HEK293T (cell line): ENCODE measurements around the gene ATP7A.

Source experiments
- FOXK2 ChIP-seq: fragments of 450-650 bp; IDR thresholded peaks from 2 replicates; pipeline ENCODE4 v1.6.1; 2016; ENCODE audit warnings: mild to moderate bottlenecking
- L3MBTL2 ChIP-seq: fragments of 450-650 bp; conservative IDR thresholded peaks from 2 replicates; pipeline ENCODE4 v1.6.1; 2016; ENCODE audit warnings: mild to moderate bottlenecking
- PKNOX1 ChIP-seq: fragments of 450-650 bp; IDR thresholded peaks from 2 replicates; pipeline ENCODE4 v1.6.1; 2016
- SP1 ChIP-seq: fragments of 450-650 bp; IDR thresholded peaks from 2 replicates; pipeline ENCODE4 v1.6.1; 2017
- ZNF384 ChIP-seq: fragments of 450-650 bp; IDR thresholded peaks from 2 replicates; pipeline ENCODE4 v1.6.1; 2016

GRCh38 chrX:77893713-77894112, 16.8 kb upstream of the ATP7A start:
- TF ChIP-seq PKNOX1, result no peak
- no peak for TF ChIP-seq ZNF384
- TF ChIP-seq L3MBTL2, result no peak
- TF ChIP-seq FOXK2, result no peak
- no peak for TF ChIP-seq SP1
